Parathyroid adenoma (tissue), 2 donors: ENCODE results near the gene TNFRSF21.

Experiments
- H2AFZ ChIP-seq: fragments of 300-600 bp; sonication (generic); one replicate; pipeline ENCODE4 v1.7.0; 2017; ENCODE audit warnings: antibody characterized with exemption, mild to moderate bottlenecking
- H3K27ac ChIP-seq: fragments of 300-600 bp; sonication (generic); one replicate; pipeline ENCODE4 v1.7.0; 2017
- H3K27me3 ChIP-seq: fragments of 300-600 bp; sonication (generic); one replicate; pipeline ENCODE4 v1.7.0; 2017; ENCODE audit warnings: low read length; ENCODE audit not compliant: control insufficient read depth, insufficient read depth
- H3K36me3 ChIP-seq: fragments of 300-600 bp; sonication (generic); one replicate; pipeline ENCODE4 v1.7.0; 2017; ENCODE audit warnings: low read length; ENCODE audit not compliant: control insufficient read depth, insufficient read depth
- H3K4me1 ChIP-seq: fragments of 300-600 bp; sonication (generic); one replicate; pipeline ENCODE4 v1.7.0; 2017; ENCODE audit warnings: control low read depth
- H3K4me2 ChIP-seq: fragments of 300-600 bp; sonication (generic); one replicate; pipeline ENCODE4 v1.7.0; 2017; ENCODE audit warnings: low read length
- H3K4me3 ChIP-seq: fragments of 300-600 bp; sonication (generic); one replicate; pipeline ENCODE4 v1.7.0; 2017; ENCODE audit warnings: low read depth, low read length
- H3K79me2 ChIP-seq: fragments of 300-600 bp; sonication (generic); one replicate; pipeline ENCODE4 v1.7.0; 2017; ENCODE audit warnings: control low read depth
- H3K9ac ChIP-seq: fragments of 300-600 bp; sonication (generic); one replicate; pipeline ENCODE4 v1.7.0; 2017; ENCODE audit warnings: mild to moderate bottlenecking
- H3K9me3 ChIP-seq: fragments of 300-600 bp; sonication (generic); one replicate; pipeline ENCODE4 v1.7.0; 2017; ENCODE audit warnings: low read length; ENCODE audit not compliant: control insufficient read depth
- TF ChIP-seq, protein P1 (sequence below): fragments of 300-600 bp; sonication (generic); IDR thresholded peaks from one replicate; pipeline ENCODE4 v1.7.0; 2017; ENCODE audit warnings: antibody characterized with exemption, mild to moderate bottlenecking
- donor health status: primary hyperparathyroidism.

TNFRSF21 gene

DNA sequence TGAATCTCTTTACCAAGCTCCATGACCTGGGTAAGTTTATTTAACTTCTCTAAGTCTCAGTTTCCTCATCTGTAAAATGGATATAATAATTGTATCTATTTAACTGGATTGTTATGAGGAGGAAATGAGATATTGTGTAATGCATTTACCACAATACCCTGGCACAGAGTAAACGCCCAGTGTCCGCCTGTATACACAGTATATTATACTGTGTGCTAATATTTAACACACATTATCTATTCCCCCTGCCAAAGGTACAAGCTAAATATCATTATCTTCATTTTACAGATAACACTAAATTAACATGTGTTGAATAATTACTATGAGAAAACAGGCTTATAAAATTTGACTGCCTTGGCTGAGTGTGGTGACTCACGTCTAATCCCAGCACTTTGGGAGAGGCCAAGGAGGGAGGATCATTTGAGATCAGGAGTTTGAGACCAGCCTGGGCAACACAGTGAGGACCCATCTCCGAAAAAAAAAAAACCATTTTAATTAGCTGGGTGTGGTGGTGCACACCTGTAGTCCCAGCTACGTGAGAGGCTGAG, 38.7 kb upstream of the TNFRSF21 start:
- Histone ChIP-seq H3K36me3 (no peaks in the 10 kb centered on the region), H3K4me1 (peaks cover 7% of the 10 kb centered on the region), H3K9me3 (no peaks in the 10 kb centered on the region), H3K27me3 (no peaks in the 10 kb centered on the region), H3K4me3 (no peak overlapping the region), H3K79me2 (no peaks in the 10 kb centered on the region), H3K4me2 (no peak overlapping the region), H3K9ac (no peak overlapping the region), H2AFZ (no peak overlapping the region), H3K27ac (no peak overlapping the region)
- TF ChIP-seq, protein P1, sequence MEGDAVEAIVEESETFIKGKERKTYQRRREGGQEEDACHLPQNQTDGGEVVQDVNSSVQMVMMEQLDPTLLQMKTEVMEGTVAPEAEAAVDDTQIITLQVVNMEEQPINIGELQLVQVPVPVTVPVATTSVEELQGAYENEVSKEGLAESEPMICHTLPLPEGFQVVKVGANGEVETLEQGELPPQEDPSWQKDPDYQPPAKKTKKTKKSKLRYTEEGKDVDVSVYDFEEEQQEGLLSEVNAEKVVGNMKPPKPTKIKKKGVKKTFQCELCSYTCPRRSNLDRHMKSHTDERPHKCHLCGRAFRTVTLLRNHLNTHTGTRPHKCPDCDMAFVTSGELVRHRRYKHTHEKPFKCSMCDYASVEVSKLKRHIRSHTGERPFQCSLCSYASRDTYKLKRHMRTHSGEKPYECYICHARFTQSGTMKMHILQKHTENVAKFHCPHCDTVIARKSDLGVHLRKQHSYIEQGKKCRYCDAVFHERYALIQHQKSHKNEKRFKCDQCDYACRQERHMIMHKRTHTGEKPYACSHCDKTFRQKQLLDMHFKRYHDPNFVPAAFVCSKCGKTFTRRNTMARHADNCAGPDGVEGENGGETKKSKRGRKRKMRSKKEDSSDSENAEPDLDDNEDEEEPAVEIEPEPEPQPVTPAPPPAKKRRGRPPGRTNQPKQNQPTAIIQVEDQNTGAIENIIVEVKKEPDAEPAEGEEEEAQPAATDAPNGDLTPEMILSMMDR, result no peak

DNA sequence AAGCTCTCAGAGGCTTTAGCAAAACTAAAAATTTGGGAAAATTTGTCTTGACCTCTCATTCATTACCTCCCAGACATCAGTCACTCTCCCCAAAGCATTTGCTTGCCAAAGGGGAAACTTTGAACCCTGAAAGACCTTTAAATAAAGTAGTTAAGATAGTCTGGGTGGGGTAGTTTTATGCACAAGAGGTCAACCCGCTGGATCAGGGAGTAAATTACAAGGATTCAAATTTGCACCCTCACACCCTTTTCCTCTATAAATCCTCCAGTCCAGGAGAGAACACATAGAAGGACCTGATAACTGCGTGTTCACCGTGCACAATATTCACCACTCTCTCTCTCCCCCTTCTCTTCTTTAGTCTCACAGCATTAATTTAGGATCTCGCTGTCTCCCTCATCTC, 36.1 kb upstream of the TNFRSF21 start:
- Histone ChIP-seq H3K4me1 (peaks cover 16% of the 10 kb centered on the region), H3K79me2 (no peaks in the 10 kb centered on the region), H2AFZ (no peak overlapping the region), H3K27ac (no peak overlapping the region), H3K9me3 (no peaks in the 10 kb centered on the region), H3K4me2 (no peak overlapping the region), H3K36me3 (no peaks in the 10 kb centered on the region), H3K27me3 (no peaks in the 10 kb centered on the region), H3K4me3 (no peak overlapping the region), H3K9ac (no peak overlapping the region)
- TF ChIP-seq, protein P1, result no peak

DNA sequence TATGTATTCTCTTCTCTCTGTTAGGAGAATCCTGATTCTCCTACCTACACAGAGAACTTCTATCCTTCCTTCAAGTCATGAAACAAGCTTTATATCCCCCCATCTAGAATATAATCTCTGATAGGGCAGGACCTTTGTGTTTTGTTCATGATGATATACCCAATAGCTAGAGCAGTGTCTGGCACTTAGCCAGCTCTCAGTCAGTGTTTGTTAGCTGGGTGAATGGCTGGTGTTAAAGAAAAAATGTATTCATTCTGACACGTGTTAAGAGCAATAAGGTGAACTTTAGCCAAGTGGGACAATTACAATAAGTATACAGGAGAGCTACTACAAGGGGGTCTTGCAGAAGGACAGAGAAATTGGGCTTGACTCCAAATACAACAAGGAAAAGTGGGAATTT, 34.3 kb upstream of the TNFRSF21 start:
- H3K36me3 ChIP-seq, result no peaks in the 10 kb centered on the region
- no peak overlapping the region for H3K9ac ChIP-seq
- H3K79me2 ChIP-seq, result no peaks in the 10 kb centered on the region
- peak overlapping the region; percentile 73 for H2AFZ ChIP-seq
- TF ChIP-seq, protein P1, result no peak
- no peaks in the 10 kb centered on the region for H3K27me3 ChIP-seq
- H3K4me1 ChIP-seq, result peaks cover 16% of the 10 kb centered on the region
- H3K4me3 ChIP-seq, result no peak overlapping the region
- H3K4me2 ChIP-seq, result no peak overlapping the region
- no peak overlapping the region for H3K27ac ChIP-seq
- H3K9me3 ChIP-seq, result no peaks in the 10 kb centered on the region

DNA sequence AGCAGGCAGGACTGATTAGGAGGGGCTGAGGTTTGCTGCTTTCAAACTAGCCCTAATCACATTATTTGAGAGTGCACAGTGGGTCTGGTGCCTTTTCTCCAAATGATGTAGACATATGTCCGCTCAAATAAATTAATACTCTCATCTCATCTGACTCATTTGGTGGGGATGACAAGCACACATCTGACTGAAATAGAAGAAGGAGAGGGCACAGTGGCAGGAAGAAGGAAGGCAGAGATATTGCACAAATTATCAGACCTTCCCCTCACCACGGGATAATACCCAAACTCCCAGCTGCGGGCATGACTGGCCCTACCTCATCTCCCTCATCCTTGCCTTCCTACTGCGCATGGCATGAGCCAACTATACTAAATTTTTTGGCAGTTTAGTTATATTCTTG, 33.9 kb upstream of the TNFRSF21 start:
- TF ChIP-seq, protein P1, result no peak
- Histone ChIP-seq H3K27me3 (no peaks in the 10 kb centered on the region), H3K9me3 (no peaks in the 10 kb centered on the region)

DNA sequence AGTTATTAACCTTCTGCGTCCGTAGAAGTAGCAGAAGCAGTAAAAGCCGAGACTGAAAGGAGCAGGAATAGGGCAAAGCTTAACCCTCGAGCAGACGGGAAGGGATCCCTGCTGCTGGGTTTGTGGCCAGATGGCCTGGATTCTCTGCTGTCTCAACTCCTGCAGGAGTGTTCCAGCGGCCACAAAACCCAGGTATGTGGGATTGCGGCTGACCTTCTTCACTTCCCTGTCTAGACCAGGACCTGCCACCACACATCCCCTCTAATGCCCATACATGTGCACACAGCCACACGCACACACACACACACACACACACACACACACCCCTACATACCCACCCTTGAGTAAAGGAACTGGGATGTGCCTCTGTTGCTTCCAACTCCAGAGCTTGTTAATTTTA, 33.1 kb upstream of the TNFRSF21 start:
- Histone ChIP-seq H3K4me2 (peak overlapping the region; percentile 0), H3K4me3 (no peak overlapping the region), H3K27me3 (no peaks in the 10 kb centered on the region), H3K9ac (no peak overlapping the region), H2AFZ (peak overlapping the region; percentile 73), H3K36me3 (no peaks in the 10 kb centered on the region), H3K9me3 (no peaks in the 10 kb centered on the region), H3K4me1 (peaks cover 16% of the 10 kb centered on the region), H3K79me2 (no peaks in the 10 kb centered on the region), H3K27ac (peak overlapping the region; percentile 21)
- TF ChIP-seq, protein P1, result no peak

More for the DNA sequence above, 33.9 kb upstream of the TNFRSF21 start:
- no peak overlapping the region for H3K27ac ChIP-seq
- H3K79me2 ChIP-seq, result no peaks in the 10 kb centered on the region
- no peak overlapping the region for H3K4me2 ChIP-seq
- no peak overlapping the region for H3K4me3 ChIP-seq
- H3K36me3 ChIP-seq, result no peaks in the 10 kb centered on the region
- peak overlapping the region; percentile 73 for H2AFZ ChIP-seq
- peaks cover 16% of the 10 kb centered on the region for H3K4me1 ChIP-seq
- no peak overlapping the region for H3K9ac ChIP-seq
